Glutamatergic neuron (in vitro differentiated cells): ENCODE measurements around the gene RAB30. TPM values are rescaled to one million over a fixed set of nuclear protein-coding genes. Genes with fewer than 3 reads are reported as not detected.
"Not testable (repeated sequence)": the region's sequence is repeated elsewhere in the genome, so short reads cannot be mapped to it uniquely, and the experiment has no call there.

Experiments used
- DNase-seq: peaks from one replicate; pipeline ENCODE4 v3.0.0; 2022
- H3K27ac Mint-ChIP-seq: one replicate; pipeline ENCODE4 v1.8.0; 2020; ENCODE audit warnings: mild to moderate bottlenecking, mixed read lengths, inconsistent platforms; ENCODE audit not compliant: unreplicated experiment
- H3K27me3 Mint-ChIP-seq: one replicate; pipeline ENCODE4 v1.8.0; 2020; ENCODE audit warnings: mild to moderate bottlenecking, moderate library complexity, mixed read lengths, inconsistent platforms; ENCODE audit not compliant: unreplicated experiment
- H3K36me3 Mint-ChIP-seq: one replicate; pipeline ENCODE4 v1.8.0; 2020; ENCODE audit warnings: mild to moderate bottlenecking, mixed read lengths, inconsistent platforms; ENCODE audit not compliant: unreplicated experiment
- H3K4me1 Mint-ChIP-seq: one replicate; pipeline ENCODE4 v1.8.0; 2020; ENCODE audit warnings: mild to moderate bottlenecking, low read depth, mixed read lengths, inconsistent platforms; ENCODE audit not compliant: unreplicated experiment
- H3K4me3 Mint-ChIP-seq: one replicate; pipeline ENCODE4 v1.8.0; 2020; ENCODE audit warnings: mild to moderate bottlenecking, mixed read lengths, inconsistent platforms; ENCODE audit not compliant: unreplicated experiment
- H3K9me3 Mint-ChIP-seq: one replicate; pipeline ENCODE4 v1.8.0; 2020; ENCODE audit warnings: mild to moderate bottlenecking, moderate library complexity, mixed read lengths, inconsistent platforms; ENCODE audit not compliant: unreplicated experiment
- CTCF ChIP-seq: fragments of 200-600 bp; sonication (generic); IDR thresholded peaks from one replicate; pipeline ENCODE4 v1.5.0; 2021; ENCODE audit not compliant: partially characterized antibody, unreplicated experiment
- total RNA-seq: library from RNA; stranded (reverse); fragmentation: NEBNext Ultra II Directional; extraction: Animal tissue kit (Norgen Biotek cat#: 25700); gene quantifications from one replicate; pipeline ENCODE4 v1.2.1, GENCODE V29; 2021; ENCODE audit not compliant: unreplicated experiment

RAB30 gene
- total RNA-seq, 1 donor from 2014 or later = 59.4 TPM

DNA sequence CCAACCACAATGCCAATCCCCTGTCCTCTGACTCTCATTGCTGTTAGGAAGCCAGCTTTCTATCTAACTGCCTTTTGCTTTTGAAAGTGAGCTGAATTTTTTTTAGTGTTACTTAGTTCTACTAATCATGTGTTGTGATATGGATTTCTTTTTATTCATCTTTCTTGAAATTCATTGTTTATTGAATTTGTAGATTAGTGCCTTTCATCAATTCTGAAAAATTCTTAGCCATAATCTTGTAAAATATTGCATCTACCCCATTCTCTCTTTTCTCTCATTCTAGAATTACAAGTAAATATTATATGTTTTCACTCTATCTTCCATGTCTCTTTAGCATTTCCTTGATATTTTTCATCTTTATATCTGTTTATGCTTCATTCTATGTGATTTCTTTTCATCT, 122.3 kb downstream of the RAB30 start:
- no peaks in the 10 kb centered on the region for H3K27me3 Mint-ChIP-seq

GRCh38 chr11:82945682-82946081, 126.0 kb downstream of the RAB30 start:
- peaks cover 5% of the 10 kb centered on the region for H3K4me1 Mint-ChIP-seq
- H3K36me3 Mint-ChIP-seq = peaks cover 9% of the 10 kb centered on the region
- H3K9me3 Mint-ChIP-seq = peaks cover 7% of the 10 kb centered on the region
- no peak for DNase-seq
- H3K27ac Mint-ChIP-seq = no peak overlapping the region
- no peak overlapping the region for H3K4me3 Mint-ChIP-seq
- no peak for TF ChIP-seq CTCF
- H3K27me3 Mint-ChIP-seq = no peaks in the 10 kb centered on the region

More for the DNA sequence above, 122.3 kb downstream of the RAB30 start:
- Mint-ChIP-seq H3K4me1 (peaks cover 5% of the 10 kb centered on the region), H3K36me3 (no peaks in the 10 kb centered on the region), H3K4me3 (no peak overlapping the region), H3K27ac (no peak overlapping the region), H3K9me3 (peaks cover 3% of the 10 kb centered on the region)
- TF ChIP-seq CTCF = no peak
- no peak for DNase-seq

- H3K36me3 Mint-ChIP-seq, H3K9me3 Mint-ChIP-seq, H3K27me3 Mint-ChIP-seq, H3K4me1 Mint-ChIP-seq, H3K4me3 Mint-ChIP-seq, H3K27ac Mint-ChIP-seq, DNase-seq: not testable (repeated sequence)
Measured at GRCh38 chr11:82945041-82945440, 126.7 kb downstream of the RAB30 start.

DNA sequence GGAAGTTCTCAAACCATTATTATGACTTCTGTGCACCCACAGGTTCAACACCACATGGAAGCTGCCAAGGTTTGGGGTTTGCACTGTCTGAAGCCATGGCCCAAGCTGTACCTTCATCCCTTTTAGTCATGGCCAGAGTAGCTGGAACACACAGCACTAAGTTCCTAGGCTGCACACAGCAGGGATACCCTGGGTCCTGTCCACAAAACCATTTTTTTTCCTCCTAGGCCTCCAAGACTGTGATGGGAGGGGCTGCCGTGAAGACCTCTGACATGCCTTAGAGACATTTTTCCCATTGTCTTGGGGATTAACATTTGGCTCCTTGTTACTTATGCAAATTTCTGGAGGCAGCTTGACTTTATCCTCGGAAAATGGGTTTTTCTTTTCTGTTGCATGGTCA, 127.5 kb downstream of the RAB30 start:
- peaks cover 9% of the 10 kb centered on the region for H3K9me3 Mint-ChIP-seq
- DNase-seq = no peak

GRCh38 chr11:82943430-82943829, 128.3 kb downstream of the RAB30 start:
- H3K4me1 Mint-ChIP-seq, H3K27ac Mint-ChIP-seq, H3K9me3 Mint-ChIP-seq, H3K36me3 Mint-ChIP-seq, H3K27me3 Mint-ChIP-seq, DNase-seq, H3K4me3 Mint-ChIP-seq: not testable (repeated sequence)

More for the DNA sequence above, 127.5 kb downstream of the RAB30 start:
- Mint-ChIP-seq H3K4me1 (peaks cover 5% of the 10 kb centered on the region), H3K36me3 (peaks cover 9% of the 10 kb centered on the region), H3K27ac (no peak overlapping the region), H3K27me3 (no peaks in the 10 kb centered on the region), H3K4me3 (no peak overlapping the region)
- no peak for TF ChIP-seq CTCF

DNA sequence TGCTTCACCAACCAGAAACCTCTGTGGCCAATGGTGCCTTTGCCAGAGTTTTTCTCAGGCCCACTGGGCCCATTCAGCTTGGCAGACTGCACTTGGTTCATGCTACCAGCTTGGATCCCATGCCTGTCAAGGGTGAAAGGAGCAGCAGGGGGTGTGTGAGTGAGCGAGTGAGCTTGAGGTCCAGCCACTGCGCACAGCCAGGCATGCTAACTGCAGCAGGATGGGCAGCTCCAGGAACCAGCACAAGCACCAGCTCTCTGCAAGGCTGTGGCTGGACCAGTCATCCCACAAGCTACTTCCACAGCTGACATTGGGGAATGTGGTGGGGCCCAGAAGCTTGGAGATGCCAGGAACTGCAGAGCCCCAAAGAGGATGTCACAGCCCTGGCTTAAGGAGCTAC, 129.3 kb downstream of the RAB30 start:
- no peaks in the 10 kb centered on the region for H3K27me3 Mint-ChIP-seq
- H3K4me1 Mint-ChIP-seq = peaks cover 5% of the 10 kb centered on the region
- DNase-seq = no peak
- no peak overlapping the region for H3K4me3 Mint-ChIP-seq
- H3K27ac Mint-ChIP-seq = no peak overlapping the region
- TF ChIP-seq CTCF = no peak
- peaks cover 9% of the 10 kb centered on the region for H3K36me3 Mint-ChIP-seq
- H3K9me3 Mint-ChIP-seq = peaks cover 9% of the 10 kb centered on the region
